HFFc6 (cell line): ENCODE data around the gene PMP22. TPM values are rescaled to one million over a fixed set of nuclear protein-coding genes. Genes with fewer than 3 reads are reported as not detected.

ENCODE experiments used
- DNase-seq: peaks from one replicate; pipeline ENCODE4 v3.0.0-alpha.2; 2018
- H3K27ac Mint-ChIP-seq: 2 replicates; pipeline ENCODE4 v1.8.0; 2020; ENCODE audit warnings: mild to moderate bottlenecking, mixed read lengths
- H3K27me3 Mint-ChIP-seq: 2 replicates; pipeline ENCODE4 v1.8.0; 2021; ENCODE audit warnings: mild to moderate bottlenecking, moderate library complexity, mixed read lengths; ENCODE audit not compliant: insufficient read depth
- H3K36me3 Mint-ChIP-seq: 2 replicates; pipeline ENCODE4 v1.8.0; 2021; ENCODE audit warnings: low read depth, mixed read lengths
- H3K4me1 Mint-ChIP-seq: 2 replicates; pipeline ENCODE4 v1.8.0; 2020; ENCODE audit warnings: low read depth, mixed read lengths
- H3K4me3 Mint-ChIP-seq: 2 replicates; pipeline ENCODE4 v1.8.0; 2020; ENCODE audit warnings: mild to moderate bottlenecking, moderate library complexity, mixed read lengths
- H3K9me3 Mint-ChIP-seq: 2 replicates; pipeline ENCODE4 v1.8.0; 2020; ENCODE audit warnings: mild to moderate bottlenecking, mixed read lengths
- long read RNA-seq: library from polyadenylated mRNA; unstranded; transcript quantifications from one replicate; pipeline ENCODE4 v2.0.0, GENCODE V29; 2019
- total RNA-seq, 6 experiments: library from RNA; stranded (reverse); fragmentation: NEBNext Ultra II Directional; extraction: Animal tissue kit (Norgen Biotek cat#: 25700); gene quantifications; 2 replicates in 1 of 6; 3 replicates in 5 of 6; pipeline ENCODE4 v1.2.3, GENCODE V29; 2021
- TF ChIP-seq, protein P1 (sequence below): fragments of 200-600 bp; sonication (generic); IDR thresholded peaks from 2 replicates; pipeline ENCODE4 v1.5.0; 2021; ENCODE audit warnings: antibody characterized with exemption, mild to moderate bottlenecking

Gene PMP22
- total RNA-seq, result 10 to 100 TPM; 28.0 to 42.9 (median 34.0) TPM
- long read RNA-seq, transcript PMP22-203 (5 exons, 1,817 nt), result major isoform, 56 of 76 reads
- long read RNA-seq, partial matches to known transcripts, result 10 of 76 reads
- long read RNA-seq, other reads (novel, unspliced or antisense), result 9 of 76 reads

DNA sequence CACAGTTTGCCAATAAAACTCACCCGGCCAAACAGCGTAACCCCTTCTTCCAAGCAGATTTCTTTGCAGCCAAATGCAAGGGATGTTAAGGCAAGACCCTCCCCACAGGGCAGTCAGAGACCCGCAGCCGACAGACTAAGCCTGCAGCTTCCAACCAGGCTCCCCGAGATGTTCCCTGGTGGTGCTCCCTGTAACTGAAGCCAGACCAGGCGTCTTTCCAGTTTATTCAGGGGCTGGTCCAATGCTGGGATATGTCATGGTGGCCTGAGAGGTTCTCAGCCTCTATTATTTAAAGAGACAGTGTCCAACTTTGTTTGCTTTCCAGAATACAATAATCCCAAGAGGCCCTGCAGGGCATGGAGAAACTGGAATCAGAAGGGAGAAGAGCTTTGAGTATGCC is at the start of gene PMP22:
Gene PMP22, minus strand, starts transcription at position 196 of the 400 bp plus-strand sequence. CDS start 4,599 bp downstream, outside the sequence.
- Mint-ChIP-seq H3K4me1 (peaks cover 14% of the 10 kb centered on the region; the same call in 1 of the 2 replicates), H3K27me3 (peaks cover 27% of the 10 kb centered on the region), H3K4me3 (no peak within 1 kb of the TSS), H3K9me3 (no peaks in the 10 kb centered on the region), H3K36me3 (no peaks in the 10 kb centered on the region), H3K27ac (no peak within 1 kb of the TSS)
- TF ChIP-seq, protein P1, sequence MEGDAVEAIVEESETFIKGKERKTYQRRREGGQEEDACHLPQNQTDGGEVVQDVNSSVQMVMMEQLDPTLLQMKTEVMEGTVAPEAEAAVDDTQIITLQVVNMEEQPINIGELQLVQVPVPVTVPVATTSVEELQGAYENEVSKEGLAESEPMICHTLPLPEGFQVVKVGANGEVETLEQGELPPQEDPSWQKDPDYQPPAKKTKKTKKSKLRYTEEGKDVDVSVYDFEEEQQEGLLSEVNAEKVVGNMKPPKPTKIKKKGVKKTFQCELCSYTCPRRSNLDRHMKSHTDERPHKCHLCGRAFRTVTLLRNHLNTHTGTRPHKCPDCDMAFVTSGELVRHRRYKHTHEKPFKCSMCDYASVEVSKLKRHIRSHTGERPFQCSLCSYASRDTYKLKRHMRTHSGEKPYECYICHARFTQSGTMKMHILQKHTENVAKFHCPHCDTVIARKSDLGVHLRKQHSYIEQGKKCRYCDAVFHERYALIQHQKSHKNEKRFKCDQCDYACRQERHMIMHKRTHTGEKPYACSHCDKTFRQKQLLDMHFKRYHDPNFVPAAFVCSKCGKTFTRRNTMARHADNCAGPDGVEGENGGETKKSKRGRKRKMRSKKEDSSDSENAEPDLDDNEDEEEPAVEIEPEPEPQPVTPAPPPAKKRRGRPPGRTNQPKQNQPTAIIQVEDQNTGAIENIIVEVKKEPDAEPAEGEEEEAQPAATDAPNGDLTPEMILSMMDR, result no peak
- DNase-seq, result no peak

DNA sequence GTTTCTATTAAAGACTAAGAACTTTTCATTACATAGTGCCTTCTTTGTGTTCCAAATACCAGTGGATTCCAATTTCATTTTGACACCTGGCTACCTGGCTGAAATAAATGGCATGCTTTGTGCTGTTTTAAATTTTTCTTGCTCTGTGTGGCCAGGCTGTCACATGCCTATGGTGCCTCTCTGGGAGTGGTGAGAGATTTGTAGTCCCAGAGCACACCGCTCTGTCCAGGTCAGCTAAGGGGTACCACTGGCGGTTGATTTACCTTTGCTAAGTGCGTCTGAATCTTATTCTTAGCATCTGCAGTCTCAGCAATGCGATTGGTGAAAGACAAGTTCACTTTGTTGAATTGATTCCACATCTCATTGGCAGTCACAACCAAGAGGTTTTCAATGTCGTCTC is 46.9 kb upstream of the PMP22 start:
- no peak for DNase-seq
- no peaks in the 10 kb centered on the region for H3K36me3 Mint-ChIP-seq
- H3K4me3 Mint-ChIP-seq, result no peak overlapping the region
- peaks cover 28% of the 10 kb centered on the region for H3K27me3 Mint-ChIP-seq
- H3K27ac Mint-ChIP-seq, result no peak overlapping the region
- H3K9me3 Mint-ChIP-seq, result no peaks in the 10 kb centered on the region
- H3K4me1 Mint-ChIP-seq, result peaks cover 2% of the 10 kb centered on the region
- TF ChIP-seq, protein P1, result no peak

DNA sequence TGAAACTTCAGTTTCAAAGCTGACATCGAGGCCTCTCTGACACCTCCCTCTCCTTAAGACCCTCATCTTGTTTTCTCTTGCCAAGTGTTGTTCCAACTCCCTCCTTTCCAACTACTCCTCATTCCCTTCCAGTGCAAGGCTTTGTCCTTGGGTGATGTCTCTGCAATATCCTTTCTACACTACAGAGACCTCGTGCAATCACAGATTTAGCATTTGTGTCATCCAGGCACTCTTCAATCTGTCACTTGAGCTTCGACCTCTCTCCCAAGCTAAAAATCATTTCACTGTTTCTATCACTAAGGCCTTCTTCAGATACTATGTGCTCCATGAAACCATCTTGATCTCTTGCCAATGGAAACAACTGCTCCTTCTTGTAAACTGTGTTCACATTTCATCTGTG is 44.7 kb upstream of the PMP22 start:
- TF ChIP-seq, protein P1, result no peak
- Mint-ChIP-seq H3K27ac (no peak overlapping the region), H3K4me3 (no peak overlapping the region), H3K9me3 (no peaks in the 10 kb centered on the region), H3K36me3 (no peaks in the 10 kb centered on the region), H3K27me3 (peaks cover 18% of the 10 kb centered on the region), H3K4me1 (peaks cover 17% of the 10 kb centered on the region)
- no peak for DNase-seq

DNA sequence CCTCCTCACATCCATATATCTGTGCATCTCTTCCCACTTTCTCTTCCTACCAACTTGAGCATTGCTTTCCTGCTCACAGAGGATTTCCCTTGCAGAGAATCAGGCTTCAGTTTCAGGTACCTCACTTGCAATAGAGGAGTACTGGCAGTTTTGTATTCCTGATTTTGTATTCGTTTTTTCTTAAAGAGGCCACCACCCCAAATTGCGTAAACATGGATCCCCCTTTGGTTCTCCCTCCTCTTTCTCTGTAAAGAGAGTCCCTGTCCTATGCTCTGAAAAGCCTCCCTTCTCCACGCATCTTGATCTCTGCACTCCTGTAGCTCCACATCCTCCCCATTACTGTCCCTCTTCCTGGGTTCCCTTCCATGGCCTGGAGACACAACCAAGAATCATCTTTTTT is 44.1 kb upstream of the PMP22 start:
- TF ChIP-seq, protein P1, result no peak
- Mint-ChIP-seq H3K27me3 (peaks cover 13% of the 10 kb centered on the region), H3K4me3 (no peak overlapping the region), H3K27ac (no peak overlapping the region), H3K36me3 (no peaks in the 10 kb centered on the region), H3K9me3 (no peaks in the 10 kb centered on the region), H3K4me1 (peaks cover 17% of the 10 kb centered on the region)
- DNase-seq, result no peak

DNA sequence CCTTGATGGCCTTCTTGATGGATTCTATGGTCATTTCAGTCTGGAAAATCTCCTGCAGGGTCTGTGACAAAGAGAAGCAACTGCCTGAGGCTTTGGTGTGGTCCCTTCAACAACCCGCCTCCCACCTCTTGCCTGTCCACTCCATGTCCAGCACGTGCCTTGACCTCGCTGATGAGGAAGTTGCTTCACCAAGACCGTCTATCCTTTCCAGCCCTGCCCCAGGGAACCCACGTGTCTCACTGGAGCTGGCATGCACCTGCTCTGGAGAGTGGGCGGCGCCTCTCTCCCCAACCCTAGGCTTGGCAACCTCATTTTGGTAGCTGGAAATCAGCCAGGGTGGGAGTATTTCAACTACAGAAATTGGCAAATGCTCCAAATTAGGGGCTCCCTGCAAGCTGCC is 43.6 kb upstream of the PMP22 start:
- Mint-ChIP-seq H3K27ac (no peak overlapping the region), H3K36me3 (no peaks in the 10 kb centered on the region), H3K4me3 (no peak overlapping the region), H3K9me3 (no peaks in the 10 kb centered on the region), H3K27me3 (peaks cover 11% of the 10 kb centered on the region), H3K4me1 (peaks cover 17% of the 10 kb centered on the region)
- TF ChIP-seq, protein P1, result no peak
- no peak for DNase-seq

DNA sequence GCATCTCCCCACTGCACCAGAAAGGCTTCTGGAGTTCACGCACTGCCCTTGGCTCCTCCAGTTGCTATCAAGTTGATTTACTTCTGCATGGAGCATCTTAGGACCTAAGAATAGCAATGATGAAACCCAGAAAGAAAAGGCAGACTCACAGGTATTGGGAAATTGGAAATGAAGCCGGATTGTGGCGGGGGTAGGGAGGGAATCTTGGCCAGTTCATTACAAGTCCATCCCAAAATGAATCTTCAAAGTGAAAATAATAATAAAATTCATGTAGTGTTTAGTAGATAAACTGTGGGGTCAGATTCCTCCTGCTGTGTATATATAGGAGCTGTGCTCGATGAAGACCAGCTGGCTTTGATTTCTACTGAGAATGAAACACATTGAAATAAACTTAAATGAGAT is 42.6 kb upstream of the PMP22 start:
- TF ChIP-seq, protein P1, result no peak
- peaks cover 9% of the 10 kb centered on the region for H3K27me3 Mint-ChIP-seq
- no peak overlapping the region for H3K27ac Mint-ChIP-seq
- DNase-seq, result no peak
- H3K4me3 Mint-ChIP-seq, result no peak overlapping the region
- peaks cover 17% of the 10 kb centered on the region for H3K4me1 Mint-ChIP-seq
- no peaks in the 10 kb centered on the region for H3K9me3 Mint-ChIP-seq
- H3K36me3 Mint-ChIP-seq, result no peaks in the 10 kb centered on the region
